IMR-90 (cell line): ENCODE results near the gene HMX1. TPM values are rescaled to one million over a fixed set of nuclear protein-coding genes. Genes with fewer than 3 reads are reported as not detected.

Source experiments
- ATAC-seq: fragments of 200-7000 bp; cut with Tn5 transposase; 2 replicates; pipeline ENCODE4 v1.9.1; 2020; ENCODE audit warnings: low read depth, mild to moderate bottlenecking, moderate library complexity
- BruUV-seq: library from RNA; stranded (reverse); fragments of 400-500 nt; replicated peaks from 2 replicates; lab custom pipeline; 2021; lab: Mats Ljungman, UMichigan
- CTCF ChIA-PET: fragments of 300-600 bp; formaldehyde crosslinking; extraction: SDS; loops from one replicate; lab custom pipeline; 2021; ENCODE audit warnings: antibody characterized with exemption; lab: Yijun Ruan, JAX
- POLR2A ChIA-PET: fragments of 300-600 bp; sonication (Branson Sonifier 250); formaldehyde crosslinking; loops from one replicate; lab custom pipeline; 2022; ENCODE audit warnings: antibody characterized with exemption; ENCODE audit not compliant: unreplicated experiment; lab: Charles Lee
- DNase-seq: peaks from one replicate; pipeline ENCODE4 v3.0.0; 2013
- H2AFZ ChIP-seq: replicated peaks from 2 replicates; pipeline ENCODE3; 2013; ENCODE audit warnings: low read length, mild to moderate bottlenecking; ENCODE audit not compliant: poor library complexity
- H2AK5ac ChIP-seq: 2 replicates; pipeline ENCODE4 v1.6.1; 2013; ENCODE audit warnings: low read depth, low read length, inconsistent platforms
- H2AK9ac ChIP-seq: replicated peaks from 2 replicates; pipeline ENCODE3; 2013; ENCODE audit warnings: mild to moderate bottlenecking, low read depth, low read length, moderate library complexity; ENCODE audit not compliant: poor library complexity
- H2BK120ac ChIP-seq: 2 replicates; pipeline ENCODE4 v1.6.1; 2013; ENCODE audit warnings: low read depth, low read length, inconsistent platforms
- H2BK15ac ChIP-seq: 3 replicates; pipeline ENCODE4 v1.6.1; 2013; ENCODE audit warnings: low read depth, low read length, inconsistent platforms
- H2BK20ac ChIP-seq: 2 replicates; pipeline ENCODE4 v1.6.1; 2013; ENCODE audit warnings: low read depth, mild to moderate bottlenecking, inconsistent platforms, low read length, moderate library complexity
- H2BK5ac ChIP-seq: 2 replicates; pipeline ENCODE4 v1.6.1; 2013; ENCODE audit warnings: mild to moderate bottlenecking, low read depth, low read length, inconsistent platforms; ENCODE audit not compliant: poor library complexity, severe bottlenecking
- H3K14ac ChIP-seq: replicated peaks from 2 replicates; pipeline ENCODE4 v1.6.1; 2013; ENCODE audit warnings: low read depth, low read length, inconsistent platforms
- H3K18ac ChIP-seq: 2 replicates; pipeline ENCODE4 v1.6.1; 2013; ENCODE audit warnings: low read depth, low read length, control low read depth
- H3K23ac ChIP-seq: 2 replicates; pipeline ENCODE4 v1.6.1; 2013; ENCODE audit warnings: low read depth, low read length, inconsistent platforms
- H3K27ac ChIP-seq: 2 replicates; pipeline ENCODE4 v1.5.1; 2013; ENCODE audit warnings: mild to moderate bottlenecking, control low read depth, low read length; ENCODE audit not compliant: insufficient read depth
- H3K27me3 ChIP-seq: 2 replicates; pipeline ENCODE4 v1.6.1; 2013; ENCODE audit warnings: low read length; ENCODE audit not compliant: control insufficient read depth, insufficient read depth
- H3K36me3 ChIP-seq: 2 replicates; pipeline ENCODE4 v1.6.1; 2013; ENCODE audit warnings: low read length, mixed read lengths; ENCODE audit not compliant: control insufficient read depth, insufficient read depth
- H3K4ac ChIP-seq: 2 replicates; pipeline ENCODE4 v1.6.1; 2013; ENCODE audit warnings: low read depth, low read length, inconsistent platforms
- H3K4me1 ChIP-seq: 2 replicates; pipeline ENCODE4 v1.6.1; 2013; ENCODE audit warnings: low read length, mixed read lengths; ENCODE audit not compliant: control insufficient read depth, insufficient read depth
- H3K4me2 ChIP-seq: 2 replicates; pipeline ENCODE4 v1.6.1; 2013; ENCODE audit warnings: low read depth, mild to moderate bottlenecking, control low read depth, low read length, moderate library complexity
- H3K4me3 ChIP-seq: 2 replicates; pipeline ENCODE4 v1.5.1; 2013; ENCODE audit warnings: low read depth, mild to moderate bottlenecking, control low read depth, low read length, moderate library complexity; ENCODE audit not compliant: insufficient read depth
- H3K56ac ChIP-seq: 2 replicates; pipeline ENCODE4 v1.6.1; 2013; ENCODE audit warnings: low read length, inconsistent platforms; ENCODE audit not compliant: insufficient read depth; ENCODE audit errors: extremely low read depth
- H3K79me1 ChIP-seq, 2 experiments: 2 replicates each; pipeline ENCODE4 v1.6.1; 2013; ENCODE audit warnings: low read length in 2 of 2, inconsistent platforms in 1 of 2, low read depth in 1 of 2
- H3K9ac ChIP-seq: 2 replicates; pipeline ENCODE4 v1.6.1; 2013; ENCODE audit warnings: low read depth, low read length, control low read depth
- H3K9me1 ChIP-seq: 2 replicates; pipeline ENCODE4 v1.6.1; 2013; ENCODE audit warnings: low read length, inconsistent platforms; ENCODE audit not compliant: insufficient read depth
- H3K9me3 ChIP-seq: 2 replicates; pipeline ENCODE4 v1.6.1; 2013; ENCODE audit warnings: low read length; ENCODE audit not compliant: control insufficient read depth, insufficient read depth
- H4K20me1 ChIP-seq: 2 replicates; pipeline ENCODE4 v1.6.1; 2013; ENCODE audit warnings: low read length, inconsistent platforms; ENCODE audit not compliant: insufficient read depth
- H4K5ac ChIP-seq: 2 replicates; pipeline ENCODE4 v1.6.1; 2013; ENCODE audit warnings: mild to moderate bottlenecking, low read depth, low read length, control low read depth
- H4K8ac ChIP-seq, 2 experiments: 2 replicates each; pipeline ENCODE4 v1.6.1; 2013; ENCODE audit warnings: low read depth in 2 of 2, low read length in 2 of 2, control low read depth in 1 of 2, inconsistent platforms in 1 of 2
- H4K91ac ChIP-seq: 2 replicates; pipeline ENCODE4 v1.6.1; 2013; ENCODE audit warnings: low read depth, low read length, inconsistent platforms; ENCODE audit not compliant: insufficient read depth
- BHLHE40 ChIP-seq: fragments of 150-350 bp; IDR thresholded peaks from 2 replicates; pipeline ENCODE4 v1.6.1; 2016; ENCODE audit warnings: mild to moderate bottlenecking, low read depth, low read length
- CEBPB ChIP-seq: IDR thresholded peaks from 2 replicates; pipeline ENCODE4 v1.6.1; 2012; ENCODE audit warnings: low read depth, low read length, improper control_type of control experiment
- FOS ChIP-seq: fragments of 150-350 bp; IDR thresholded peaks from 2 replicates; pipeline ENCODE4 v1.6.1; 2016; ENCODE audit warnings: low read depth, low read length
- MAFK ChIP-seq: IDR thresholded peaks from 2 replicates; pipeline ENCODE4 v1.6.1; 2012; ENCODE audit warnings: low read depth, low read length, improper control_type of control experiment
- MAZ ChIP-seq: IDR thresholded peaks from 2 replicates; pipeline ENCODE4 v1.6.1; 2012; ENCODE audit warnings: low read depth, mild to moderate bottlenecking, low read length, improper control_type of control experiment, moderate library complexity, borderline replicate concordance
- NFE2L2 ChIP-seq: fragments of 150-350 bp; IDR thresholded peaks from 2 replicates; pipeline ENCODE4 v1.6.1; 2016; ENCODE audit warnings: low read depth, mild to moderate bottlenecking, low read length
- POLR2A ChIP-seq: IDR thresholded peaks from 2 replicates; pipeline ENCODE4 v1.6.1; 2012; ENCODE audit warnings: mild to moderate bottlenecking, low read depth, low read length
- RAD21 ChIP-seq: IDR thresholded peaks from 2 replicates; pipeline ENCODE4 v1.6.1; 2012; ENCODE audit warnings: low read length, improper control_type of control experiment
- RFX5 ChIP-seq: IDR thresholded peaks from 2 replicates; pipeline ENCODE4 v1.8.0; 2012; ENCODE audit warnings: low read depth, mild to moderate bottlenecking, low read length, moderate library complexity
- SMC3 ChIP-seq: fragments of 150-350 bp; IDR thresholded peaks from 2 replicates; pipeline ENCODE4 v1.6.1; 2016; ENCODE audit warnings: low read depth, mild to moderate bottlenecking, antibody characterized with exemption, low read length, moderate library complexity
- WGBS, 2 experiments: methylation state at CpG; one replicate each; pipeline versions ENCODE4 v1.1.5 to v1.1.7; 2013; ENCODE audit warnings: missing lambda C conversion rate in 2 of 2; ENCODE audit not compliant: insufficient read length in 1 of 2; ENCODE audit errors: extremely low coverage in 2 of 2; 5-methylcytosine and 5-hydroxymethylcytosine counted together
- dilution Hi-C: fragments of 300-500 bp; cut with HindIII; formaldehyde crosslinking; loops from one replicate; pipeline ENCODE4 v1.14.3; 2018; ENCODE audit warnings: low sequenced_read_pairs; ENCODE audit not compliant: unreplicated experiment
- in situ Hi-C: fragments of 300-500 bp; cut with MboI; formaldehyde crosslinking; loops from 3 replicates; pipeline ENCODE4 v1.14.3; 2019; ENCODE audit warnings: low sequenced_read_pairs, inconsistent platforms, mixed read lengths
- intact Hi-C: fragments of 100-400 bp; cut with micrococcal nuclease; formaldehyde crosslinking; loops from 2 replicates; pipeline ENCODE4 v1.10.0; 2022
- polyA plus RNA-seq, 3 experiments: library from polyadenylated mRNA; depleted of rRNA; stranded (reverse); fragments of >200 nt; gene quantifications; 2 replicates each; pipeline ENCODE4 v1.2.3, GENCODE V29; 2012; ENCODE audit warnings: low replicate concordance in 1 of 3
- total RNA-seq: library from RNA; depleted of rRNA; stranded (reverse); fragments of >200 nt; gene quantifications from 2 replicates; pipeline ENCODE4 v1.2.3, GENCODE V29; 2012
- TF ChIP-seq, protein P1 (sequence below): fragments of 150-350 bp; IDR thresholded peaks from 2 replicates; pipeline ENCODE4 v1.6.1; 2016; ENCODE audit warnings: low read depth, mild to moderate bottlenecking, low read length, moderate library complexity, borderline replicate concordance
- TF ChIP-seq, protein P2 (sequence below): fragments of 150-350 bp; IDR thresholded peaks from 2 replicates; pipeline ENCODE4 v1.6.1; 2017; ENCODE audit warnings: mild to moderate bottlenecking, antibody characterized with exemption, low read length, low read depth

The HMX1 gene
- total and polyA plus RNA-seq, 2 of the 4 experiments (the other 2 are of a cell fraction), result not detected

DNA sequence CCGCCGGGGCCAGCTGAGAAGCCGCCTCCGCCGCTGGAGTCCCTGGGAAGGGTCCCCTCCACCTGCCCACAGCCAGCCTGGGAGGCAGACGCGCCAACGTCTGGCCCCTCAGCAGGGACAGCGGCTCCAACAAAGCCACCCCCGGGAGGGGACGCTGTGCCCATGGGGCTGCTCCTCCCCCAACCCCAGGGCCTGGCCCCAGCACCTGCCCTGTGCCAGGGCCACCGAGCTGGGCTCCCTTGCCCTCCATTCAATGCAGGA is 6.1 kb upstream of the HMX1 start:
- Histone ChIP-seq H3K4me2 (no peak overlapping the region), H2BK15ac (no peak overlapping the region), H2AK5ac (no peak overlapping the region), H4K91ac (no peak overlapping the region), H3K4me1 (no peaks in the 10 kb centered on the region), H2BK120ac (no peak overlapping the region), H3K9me3 (no peaks in the 10 kb centered on the region), H3K79me1 (no peaks in the 10 kb centered on the region), H3K9me1 (no peaks in the 10 kb centered on the region), H3K23ac (no peak overlapping the region), H3K9ac (no peak overlapping the region), H2AFZ (no peak overlapping the region), H3K27ac (no peak overlapping the region), H3K18ac (no peak overlapping the region), H3K27me3 (peaks cover 55% of the 10 kb centered on the region), H2BK5ac (no peak overlapping the region), H3K4me3 (no peak overlapping the region), H4K20me1 (no peaks in the 10 kb centered on the region), H3K56ac (no peak overlapping the region), H3K14ac (no peak overlapping the region), H3K4ac (no peak overlapping the region), H2BK20ac (no peak overlapping the region), H3K36me3 (no peaks in the 10 kb centered on the region), H2AK9ac (no peak overlapping the region), H4K5ac (no peak overlapping the region), H4K8ac (no peak overlapping the region)
- in situ Hi-C loops, result no loop called here
- dilution Hi-C loops, result no loop called here
- no TSS peak for BruUV-seq
- ChIA-PET CTCF (no interaction called here), POLR2A (no interaction called here)
- DNase-seq (no peak), ATAC-seq (no peak)
- 0% methylated on average over 2 of the region's 12 CpGs; no CpG with 5 or more reads in 1 of the 2 experiments for WGBS, 2 experiments
- intact Hi-C loops, result no loop called here
- TF ChIP-seq RAD21 (no peak), FOS (no peak), SMC3 (no peak), MAZ (no peak), MAFK (no peak), NFE2L2 (no peak), BHLHE40 (no peak), RFX5 (no peak), POLR2A (no peak), CEBPB (no peak)
- TF ChIP-seq, protein P1, sequence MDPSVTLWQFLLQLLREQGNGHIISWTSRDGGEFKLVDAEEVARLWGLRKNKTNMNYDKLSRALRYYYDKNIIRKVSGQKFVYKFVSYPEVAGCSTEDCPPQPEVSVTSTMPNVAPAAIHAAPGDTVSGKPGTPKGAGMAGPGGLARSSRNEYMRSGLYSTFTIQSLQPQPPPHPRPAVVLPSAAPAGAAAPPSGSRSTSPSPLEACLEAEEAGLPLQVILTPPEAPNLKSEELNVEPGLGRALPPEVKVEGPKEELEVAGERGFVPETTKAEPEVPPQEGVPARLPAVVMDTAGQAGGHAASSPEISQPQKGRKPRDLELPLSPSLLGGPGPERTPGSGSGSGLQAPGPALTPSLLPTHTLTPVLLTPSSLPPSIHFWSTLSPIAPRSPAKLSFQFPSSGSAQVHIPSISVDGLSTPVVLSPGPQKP, result no peak
- TF ChIP-seq, protein P2, sequence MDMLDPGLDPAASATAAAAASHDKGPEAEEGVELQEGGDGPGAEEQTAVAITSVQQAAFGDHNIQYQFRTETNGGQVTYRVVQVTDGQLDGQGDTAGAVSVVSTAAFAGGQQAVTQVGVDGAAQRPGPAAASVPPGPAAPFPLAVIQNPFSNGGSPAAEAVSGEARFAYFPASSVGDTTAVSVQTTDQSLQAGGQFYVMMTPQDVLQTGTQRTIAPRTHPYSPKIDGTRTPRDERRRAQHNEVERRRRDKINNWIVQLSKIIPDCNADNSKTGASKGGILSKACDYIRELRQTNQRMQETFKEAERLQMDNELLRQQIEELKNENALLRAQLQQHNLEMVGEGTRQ, result no peak
